ENCODE results near the gene RGS6.

- TF ChIP-seq SP1 (IDR thresholded peaks at IDR 0.05) (no peak), FOXA1 (IDR thresholded peaks at IDR 0.05) (no peak), RAD21 (IDR thresholded peaks at IDR 0.05) (no peak), JUND (IDR thresholded peaks at IDR 0.05) (no peak)
- TF ChIP-seq, protein P1, sequence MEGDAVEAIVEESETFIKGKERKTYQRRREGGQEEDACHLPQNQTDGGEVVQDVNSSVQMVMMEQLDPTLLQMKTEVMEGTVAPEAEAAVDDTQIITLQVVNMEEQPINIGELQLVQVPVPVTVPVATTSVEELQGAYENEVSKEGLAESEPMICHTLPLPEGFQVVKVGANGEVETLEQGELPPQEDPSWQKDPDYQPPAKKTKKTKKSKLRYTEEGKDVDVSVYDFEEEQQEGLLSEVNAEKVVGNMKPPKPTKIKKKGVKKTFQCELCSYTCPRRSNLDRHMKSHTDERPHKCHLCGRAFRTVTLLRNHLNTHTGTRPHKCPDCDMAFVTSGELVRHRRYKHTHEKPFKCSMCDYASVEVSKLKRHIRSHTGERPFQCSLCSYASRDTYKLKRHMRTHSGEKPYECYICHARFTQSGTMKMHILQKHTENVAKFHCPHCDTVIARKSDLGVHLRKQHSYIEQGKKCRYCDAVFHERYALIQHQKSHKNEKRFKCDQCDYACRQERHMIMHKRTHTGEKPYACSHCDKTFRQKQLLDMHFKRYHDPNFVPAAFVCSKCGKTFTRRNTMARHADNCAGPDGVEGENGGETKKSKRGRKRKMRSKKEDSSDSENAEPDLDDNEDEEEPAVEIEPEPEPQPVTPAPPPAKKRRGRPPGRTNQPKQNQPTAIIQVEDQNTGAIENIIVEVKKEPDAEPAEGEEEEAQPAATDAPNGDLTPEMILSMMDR (IDR thresholded peaks at IDR 0.05; ENCODE audit: low read depth, low read length, missing input control), result no peak
- TF ChIP-seq, protein P2, sequence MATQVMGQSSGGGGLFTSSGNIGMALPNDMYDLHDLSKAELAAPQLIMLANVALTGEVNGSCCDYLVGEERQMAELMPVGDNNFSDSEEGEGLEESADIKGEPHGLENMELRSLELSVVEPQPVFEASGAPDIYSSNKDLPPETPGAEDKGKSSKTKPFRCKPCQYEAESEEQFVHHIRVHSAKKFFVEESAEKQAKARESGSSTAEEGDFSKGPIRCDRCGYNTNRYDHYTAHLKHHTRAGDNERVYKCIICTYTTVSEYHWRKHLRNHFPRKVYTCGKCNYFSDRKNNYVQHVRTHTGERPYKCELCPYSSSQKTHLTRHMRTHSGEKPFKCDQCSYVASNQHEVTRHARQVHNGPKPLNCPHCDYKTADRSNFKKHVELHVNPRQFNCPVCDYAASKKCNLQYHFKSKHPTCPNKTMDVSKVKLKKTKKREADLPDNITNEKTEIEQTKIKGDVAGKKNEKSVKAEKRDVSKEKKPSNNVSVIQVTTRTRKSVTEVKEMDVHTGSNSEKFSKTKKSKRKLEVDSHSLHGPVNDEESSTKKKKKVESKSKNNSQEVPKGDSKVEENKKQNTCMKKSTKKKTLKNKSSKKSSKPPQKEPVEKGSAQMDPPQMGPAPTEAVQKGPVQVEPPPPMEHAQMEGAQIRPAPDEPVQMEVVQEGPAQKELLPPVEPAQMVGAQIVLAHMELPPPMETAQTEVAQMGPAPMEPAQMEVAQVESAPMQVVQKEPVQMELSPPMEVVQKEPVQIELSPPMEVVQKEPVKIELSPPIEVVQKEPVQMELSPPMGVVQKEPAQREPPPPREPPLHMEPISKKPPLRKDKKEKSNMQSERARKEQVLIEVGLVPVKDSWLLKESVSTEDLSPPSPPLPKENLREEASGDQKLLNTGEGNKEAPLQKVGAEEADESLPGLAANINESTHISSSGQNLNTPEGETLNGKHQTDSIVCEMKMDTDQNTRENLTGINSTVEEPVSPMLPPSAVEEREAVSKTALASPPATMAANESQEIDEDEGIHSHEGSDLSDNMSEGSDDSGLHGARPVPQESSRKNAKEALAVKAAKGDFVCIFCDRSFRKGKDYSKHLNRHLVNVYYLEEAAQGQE (IDR thresholded peaks at IDR 0.05), result no peak
These were observed 68.7 kb downstream of the RGS6 start for GRCh38 chr14:72000907-72001306.
